NOMO-1 (cell line): ENCODE measurements around the gene TNNI3K.

ENCODE experiments used
- DNase-seq, 2 experiments: peaks; one replicate each; lab custom pipeline; 2025; ENCODE audit not compliant: unreplicated experiment in 2 of 2; lab: John Stamatoyannopoulos, UW

The TNNI3K gene

DNA sequence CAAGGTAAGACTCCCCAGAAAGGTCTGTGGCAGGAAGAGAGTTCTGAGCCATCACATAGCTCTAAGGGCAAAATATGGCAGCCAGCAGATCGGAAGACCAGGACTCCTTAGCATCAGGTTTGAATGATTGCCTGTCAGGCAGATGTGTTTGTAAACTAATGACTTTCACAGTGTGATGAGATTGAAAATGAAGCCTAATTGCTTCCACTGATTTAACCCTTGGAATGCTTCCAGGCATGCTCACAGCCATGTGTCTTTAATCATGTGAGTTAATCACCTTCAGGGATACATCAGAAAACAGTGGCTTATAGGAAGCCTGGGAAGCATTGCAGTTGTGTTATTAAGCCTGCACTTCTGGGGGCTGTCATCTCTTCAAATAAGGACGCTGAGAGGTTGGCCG is 194.4 kb downstream of the TNNI3K start:
- DNase-seq = no peak

DNA sequence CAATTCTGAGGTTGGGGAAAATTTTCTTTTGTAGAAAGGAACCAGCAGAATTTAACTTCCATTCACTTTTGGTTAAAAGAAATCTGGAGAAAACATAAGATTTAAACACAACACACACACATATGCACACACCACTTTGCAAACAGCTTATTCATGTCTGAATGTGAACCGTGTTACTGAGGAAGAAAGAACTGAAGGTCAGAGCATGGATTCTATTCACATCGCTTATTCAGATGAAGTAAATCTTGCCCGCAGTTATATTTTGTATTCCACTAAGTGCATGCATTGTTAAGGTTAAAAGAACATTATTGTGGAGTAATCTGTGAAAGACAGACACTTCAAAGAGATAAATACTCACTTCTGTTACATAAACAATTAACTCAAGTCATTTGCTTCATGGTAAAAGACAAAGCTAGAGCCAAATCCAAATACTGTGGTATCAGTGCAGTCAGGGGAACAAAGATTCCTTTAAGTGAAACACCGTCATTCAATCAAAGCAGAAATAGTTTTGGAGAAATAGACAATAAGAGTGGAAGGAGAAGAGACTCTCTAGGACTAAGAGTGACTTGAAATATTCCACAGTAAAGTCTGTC is 195.3 kb downstream of the TNNI3K start:
- DNase-seq = no peak

DNA sequence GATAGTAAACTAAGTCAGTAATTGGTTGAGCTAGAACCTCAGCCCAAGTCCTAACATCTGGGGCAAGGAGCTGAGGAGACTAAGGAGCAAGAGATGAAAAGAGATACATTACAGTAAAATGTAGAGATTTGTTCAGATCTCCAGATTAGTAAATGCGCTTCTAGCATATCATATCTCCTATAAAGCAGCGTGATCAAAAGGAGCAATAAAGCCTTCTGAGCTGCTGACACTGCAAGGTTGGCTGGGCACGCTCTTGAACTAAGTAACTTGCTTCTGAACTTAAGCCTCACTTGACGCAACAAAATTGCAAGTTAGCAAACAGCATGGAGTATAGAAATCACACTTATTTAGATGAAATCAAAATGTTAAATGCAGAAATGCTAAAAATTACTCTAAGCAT is 196.3 kb downstream of the TNNI3K start:
- DNase-seq = no peak

DNA sequence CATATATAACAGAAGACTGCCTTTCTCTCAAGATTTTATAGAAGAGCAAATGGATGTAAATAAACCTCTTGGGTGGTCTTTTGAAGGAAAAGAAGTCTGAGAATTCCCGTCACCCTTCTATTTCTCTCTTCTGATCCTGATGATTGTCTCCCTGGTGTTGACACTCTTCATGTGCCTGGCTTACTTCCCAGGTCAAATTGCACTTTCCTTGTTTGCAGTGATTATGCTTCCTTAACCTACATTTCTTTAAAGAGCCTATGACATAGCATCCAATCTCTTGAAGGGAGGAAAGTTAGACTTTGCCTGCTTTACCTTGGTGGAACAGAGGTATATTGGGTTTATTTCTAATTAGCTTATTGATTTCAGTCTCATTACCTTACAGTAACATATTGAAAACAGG is 197.1 kb downstream of the TNNI3K start:
- no peak for DNase-seq

DNA sequence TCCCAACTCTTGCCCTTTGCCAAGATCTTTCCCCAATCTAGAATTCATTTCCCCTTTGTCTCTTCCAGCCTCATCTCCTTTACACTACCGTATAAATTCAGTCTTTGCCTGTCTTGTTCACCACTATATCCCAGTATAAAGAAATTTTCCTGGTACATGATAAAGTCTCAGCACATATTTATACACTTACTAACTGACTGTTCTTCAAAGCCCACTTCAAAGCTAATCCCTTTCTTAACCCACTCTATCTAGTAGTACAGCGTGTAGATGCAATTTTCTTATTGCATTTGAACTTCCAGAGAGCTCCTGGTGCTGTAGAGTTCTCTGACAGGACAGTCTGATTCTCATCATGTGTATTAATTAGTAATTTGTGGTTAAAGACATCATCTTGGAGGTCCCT is 199.1 kb downstream of the TNNI3K start:
- no peak for DNase-seq

DNA sequence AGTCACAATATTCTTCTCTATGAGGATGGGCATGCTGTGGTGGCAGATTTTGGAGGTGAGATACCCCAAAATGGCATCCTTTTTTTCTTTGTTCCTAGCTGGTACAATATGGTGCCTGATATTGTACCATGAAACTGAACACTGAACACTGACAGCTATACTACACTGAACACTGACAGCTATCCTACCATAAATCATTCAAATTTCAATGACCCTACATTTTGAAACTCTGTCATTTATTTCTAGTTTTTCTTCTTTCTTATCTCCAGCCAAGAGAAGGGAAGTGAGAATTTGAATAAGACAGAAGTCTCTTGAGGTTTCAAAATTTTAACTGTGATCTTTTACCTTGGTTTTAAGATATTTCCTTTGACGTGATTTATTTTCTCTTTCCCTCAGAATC is 200.9 kb downstream of the TNNI3K start:
- DNase-seq = no peak

DNA sequence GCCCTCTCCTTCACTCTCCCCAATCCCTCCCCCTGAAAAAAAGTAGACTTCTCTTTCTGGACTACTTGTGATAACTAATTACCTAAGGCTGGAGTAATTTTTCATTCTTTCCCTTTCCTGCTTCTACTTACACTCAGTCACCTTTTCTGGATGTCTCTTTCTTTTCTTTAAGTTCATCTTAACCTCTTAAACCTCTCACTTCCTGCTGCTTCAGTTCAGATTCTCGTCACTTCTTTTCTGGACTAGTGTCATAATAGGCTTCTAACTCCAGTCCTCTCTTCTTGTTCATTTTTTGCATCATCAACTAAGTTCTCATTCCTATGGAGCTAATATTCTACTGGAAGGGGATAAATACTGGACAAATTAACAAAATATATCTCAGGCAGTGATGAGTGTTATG is 201.8 kb downstream of the TNNI3K start:
- DNase-seq = no peak

DNA sequence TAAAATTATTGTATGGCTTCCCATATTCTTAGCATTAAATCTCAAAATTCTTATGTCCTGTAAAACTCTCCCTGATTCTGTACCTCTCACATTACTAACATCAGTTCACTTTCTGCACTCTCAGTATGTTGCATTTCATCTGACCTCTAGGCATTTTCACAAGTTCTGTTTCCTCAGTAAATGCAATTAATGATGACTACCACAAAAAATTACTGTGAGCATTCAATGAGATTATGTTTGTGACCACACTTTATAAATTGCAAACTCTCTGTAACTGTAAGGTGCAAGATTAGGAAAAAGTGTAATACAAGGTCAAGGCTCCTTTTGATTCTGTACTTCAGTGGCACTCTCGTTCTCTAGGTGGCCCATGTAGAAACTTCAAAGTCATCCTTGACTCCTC is 216.8 kb downstream of the TNNI3K start:
- DNase-seq = no peak

DNA sequence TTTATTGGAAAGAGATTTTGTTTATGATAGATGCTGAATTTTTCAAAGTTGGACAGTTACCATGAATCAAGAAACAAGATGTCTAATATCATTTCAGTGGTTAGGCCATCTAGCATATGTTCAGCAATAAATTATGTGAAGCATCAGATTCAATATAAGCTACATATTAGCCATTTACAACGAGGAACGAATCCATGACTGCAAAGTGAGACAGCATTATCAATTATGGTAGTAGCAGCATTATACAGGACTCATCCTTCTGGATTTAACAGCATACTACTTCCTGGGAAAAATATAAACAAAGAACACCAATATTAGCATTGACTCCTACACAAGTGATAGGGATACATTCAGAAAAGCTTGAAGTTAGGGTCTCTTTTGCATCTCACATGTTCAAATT is 218.1 kb downstream of the TNNI3K start:
- DNase-seq = no peak

DNA sequence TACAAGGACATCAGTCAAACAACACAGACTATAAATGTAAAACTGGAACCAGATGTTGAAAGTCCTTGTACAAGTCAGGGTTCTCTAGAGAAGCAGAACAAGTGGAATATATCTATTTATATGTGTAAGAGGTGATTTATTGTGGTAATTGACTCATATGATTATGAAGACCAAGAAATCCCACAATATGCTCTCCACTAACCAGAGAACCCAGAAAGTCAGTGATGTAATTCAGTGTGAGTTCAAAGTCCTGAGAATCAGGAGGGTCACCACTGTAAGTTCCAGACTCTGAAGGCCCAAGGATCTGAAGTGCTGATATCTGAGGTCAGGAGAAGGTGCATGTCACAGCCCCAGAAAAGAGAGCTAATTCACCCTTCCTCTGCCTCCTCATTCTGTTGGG is 220.2 kb downstream of the TNNI3K start:
- DNase-seq = no peak

DNA sequence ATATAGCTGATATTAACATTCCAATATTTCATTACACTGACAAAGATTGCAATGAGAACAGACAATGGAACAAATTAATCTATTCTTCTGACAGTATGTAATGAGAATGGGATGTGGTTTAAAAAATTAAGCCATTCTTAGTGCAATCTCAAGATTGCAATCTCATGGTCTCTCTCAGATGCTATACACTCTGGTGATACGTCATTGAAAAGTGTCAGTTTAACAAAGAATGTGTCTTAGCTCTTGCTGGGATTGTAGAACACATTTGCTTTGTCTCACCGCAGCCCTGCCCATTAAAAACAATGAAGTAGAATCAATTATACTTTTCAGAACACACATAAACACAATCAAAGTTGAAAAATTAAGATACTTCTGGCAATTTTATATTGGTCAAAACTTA is 222.1 kb downstream of the TNNI3K start:
- no peak for DNase-seq

DNA sequence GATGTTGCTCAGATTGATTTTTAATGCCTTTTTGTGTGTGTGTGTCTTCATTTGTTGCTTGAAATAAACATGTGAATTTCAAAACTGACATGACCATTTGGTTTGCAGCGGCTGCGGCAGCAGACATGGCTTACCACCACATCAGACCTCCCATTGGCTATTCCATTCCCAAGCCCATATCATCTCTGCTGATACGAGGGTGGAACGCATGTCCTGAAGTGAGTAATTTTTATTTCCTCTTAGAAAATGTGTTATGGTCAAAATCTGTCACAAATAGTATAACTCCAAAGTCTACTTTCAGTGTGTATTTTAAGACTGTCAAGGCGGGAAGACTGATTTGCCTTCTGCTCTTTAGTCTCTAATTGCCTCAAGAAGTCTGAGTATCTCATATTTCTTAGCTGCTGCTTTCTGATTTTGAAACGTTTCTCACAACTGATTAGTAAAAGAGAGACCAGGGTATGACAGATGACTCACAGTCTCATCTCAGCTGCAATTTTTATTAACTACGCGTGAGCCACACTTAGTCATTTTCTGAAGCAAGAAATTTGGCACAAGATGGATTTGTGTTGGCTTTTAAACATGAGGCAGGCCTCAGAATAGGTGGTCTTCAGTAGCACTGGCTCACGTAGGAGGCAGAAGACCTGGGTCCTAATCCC is 228.3 kb downstream of the TNNI3K start:
- peak in 1 of 2 experiments; percentile 0 for DNase-seq

DNA sequence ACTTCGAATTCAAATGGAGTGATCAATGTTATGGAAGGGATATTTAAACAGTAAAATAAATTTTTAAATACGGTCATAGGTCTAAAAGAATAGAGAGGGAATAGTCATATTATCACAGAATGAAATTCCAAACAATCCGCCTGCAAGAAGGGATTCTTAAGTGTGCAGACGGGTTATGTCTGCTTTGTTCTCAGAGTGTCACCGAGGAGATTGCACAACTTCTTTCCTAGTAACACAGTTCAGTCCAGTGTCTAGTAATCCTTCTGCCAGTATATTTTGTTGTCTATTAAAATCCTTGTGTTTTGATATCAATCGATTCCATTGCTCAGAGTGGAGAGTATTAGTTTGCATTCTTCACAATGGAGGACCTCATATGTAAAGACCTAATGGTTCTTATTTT is 228.8 kb downstream of the TNNI3K start:
- DNase-seq = no peak

DNA sequence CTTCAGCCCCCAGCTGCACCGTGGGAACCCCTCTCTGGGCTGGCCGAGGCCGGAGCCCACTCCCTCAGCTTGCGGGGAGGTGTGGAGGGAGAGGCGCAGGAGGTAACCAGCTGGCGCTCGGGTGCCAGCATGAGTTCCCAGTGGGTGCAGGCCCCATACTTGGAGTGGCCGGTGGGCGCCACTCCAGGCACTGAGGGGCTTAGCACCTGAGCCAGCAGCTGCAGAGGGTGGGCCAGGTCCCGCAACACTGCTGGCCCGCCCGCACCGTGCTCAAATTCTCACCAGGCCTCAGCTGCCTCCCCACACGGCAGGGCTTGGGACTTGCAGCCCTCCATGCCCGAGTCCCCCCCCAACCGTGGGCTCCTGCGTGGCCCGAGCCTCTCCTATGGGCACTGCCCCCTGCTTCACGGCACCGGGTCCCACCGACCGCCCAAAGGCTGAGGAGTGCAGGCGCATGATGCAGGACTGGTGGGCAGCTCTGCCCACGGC is 230.1 kb downstream of the TNNI3K start:
- DNase-seq = no peak

DNA sequence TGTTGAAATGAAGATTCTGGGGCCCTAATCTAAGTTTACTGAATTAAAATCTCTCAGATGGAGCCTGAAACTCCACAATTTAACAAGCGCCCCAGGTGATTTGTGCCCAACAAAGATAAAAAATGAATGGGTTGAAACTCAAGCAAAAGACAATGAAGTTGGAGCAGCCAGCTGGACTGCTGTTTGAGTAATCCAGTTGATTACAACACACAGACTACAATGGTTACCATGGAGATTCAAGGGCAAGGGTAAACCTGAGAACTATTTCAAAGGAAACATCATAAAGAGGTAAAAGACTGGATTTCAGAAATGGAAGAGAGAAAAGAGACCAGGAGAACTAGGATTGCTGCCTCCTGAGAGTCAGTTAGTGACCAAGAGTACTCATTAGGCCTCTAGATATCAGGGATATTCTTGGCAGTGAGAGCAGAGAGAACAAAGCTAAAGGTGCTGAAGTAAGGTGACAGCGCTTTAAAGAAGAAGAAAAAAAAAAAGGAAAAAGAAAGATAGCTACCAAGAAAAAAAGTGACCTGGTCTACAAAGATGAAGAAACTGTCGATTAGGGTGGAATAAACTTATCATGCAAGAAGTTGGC is 232.7 kb downstream of the TNNI3K start:
- no peak for DNase-seq

DNA sequence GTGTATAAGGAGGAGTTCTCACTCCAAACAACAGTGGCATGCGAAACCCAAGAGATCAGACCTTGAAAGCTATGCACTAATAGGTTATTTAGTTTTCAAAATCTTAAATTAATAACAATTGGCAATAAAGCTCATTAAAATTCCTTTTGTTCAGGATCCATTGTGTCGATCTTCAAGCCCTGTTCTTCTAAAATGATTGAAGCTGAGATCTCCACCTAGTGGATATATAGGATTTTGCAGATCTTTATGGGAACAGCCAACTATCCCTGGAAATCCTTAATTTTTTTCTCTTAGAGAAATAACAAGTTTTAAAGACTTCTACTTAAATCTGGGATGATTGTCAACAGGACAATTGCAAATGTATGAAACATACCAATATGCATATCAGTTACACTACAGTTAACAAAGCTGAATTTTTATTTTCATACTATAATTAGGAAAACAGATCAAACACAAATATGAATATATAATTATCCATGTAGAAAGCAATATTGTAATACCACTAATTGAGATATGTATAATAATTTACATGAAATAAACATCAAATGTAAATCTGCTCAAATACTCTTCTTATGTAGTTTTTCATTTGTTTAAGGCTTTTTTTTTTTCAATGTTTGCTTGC is 233.9 kb downstream of the TNNI3K start:
- DNase-seq = peak in 1 of 2 experiments; percentile 4

DNA sequence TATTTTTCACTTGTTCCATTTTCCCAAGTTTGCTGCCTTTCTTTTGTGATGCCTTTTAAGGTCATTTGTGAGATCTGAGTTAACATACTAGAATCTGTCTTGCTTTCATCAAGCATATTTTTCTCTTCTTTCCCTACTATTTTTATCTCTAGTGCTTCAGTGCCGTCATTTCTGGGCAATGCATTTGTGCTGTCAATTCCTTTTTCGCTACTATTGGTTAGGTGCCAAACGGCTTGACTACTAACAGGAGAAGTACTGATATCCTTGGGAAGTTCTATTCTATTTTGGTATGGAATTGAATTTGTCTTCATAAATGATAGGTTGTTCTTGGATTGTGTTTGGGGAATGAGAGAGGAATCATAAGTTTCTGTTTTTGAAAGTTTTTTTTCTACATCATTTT is 235.1 kb downstream of the TNNI3K start:
- no peak for DNase-seq

DNA sequence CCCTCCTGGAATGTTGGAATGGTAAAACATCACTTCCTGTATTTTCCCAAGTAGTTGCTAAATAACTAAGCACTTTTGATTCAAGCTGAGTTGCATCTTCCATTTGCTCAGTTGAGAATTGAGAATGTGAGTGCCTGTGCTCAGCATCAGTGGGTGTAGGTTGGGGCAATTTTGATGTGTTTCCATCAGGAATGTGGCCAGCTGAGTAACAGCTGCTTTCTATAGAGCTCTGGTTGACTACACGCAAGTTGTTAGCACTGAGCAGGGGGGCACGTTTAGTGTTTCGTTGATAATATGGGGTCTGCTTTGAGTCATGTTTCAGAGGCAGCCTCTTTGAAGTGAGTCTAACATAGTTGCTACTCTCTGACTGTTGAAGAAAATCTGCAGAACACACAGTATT is 235.7 kb downstream of the TNNI3K start:
- DNase-seq = no peak

DNA sequence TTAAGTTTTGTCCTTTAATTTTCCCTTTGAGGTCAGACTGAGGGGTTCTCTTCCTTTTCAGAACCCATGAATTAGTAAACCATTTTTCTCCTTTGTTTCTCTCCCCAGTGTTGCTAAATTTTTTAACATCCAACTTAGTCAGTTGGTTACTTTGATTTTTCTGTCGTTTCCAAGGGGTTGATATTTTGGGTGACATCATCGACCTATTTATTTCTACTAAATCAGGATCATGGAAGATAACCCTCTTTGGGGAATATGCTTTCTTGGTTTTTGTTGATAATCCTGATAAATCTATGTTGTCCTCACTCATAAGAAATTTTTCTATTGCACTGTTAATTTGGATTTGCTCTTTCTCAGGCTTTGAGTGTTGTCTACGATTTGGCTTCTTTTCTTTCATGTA is 236.3 kb downstream of the TNNI3K start:
- no peak for DNase-seq

DNA sequence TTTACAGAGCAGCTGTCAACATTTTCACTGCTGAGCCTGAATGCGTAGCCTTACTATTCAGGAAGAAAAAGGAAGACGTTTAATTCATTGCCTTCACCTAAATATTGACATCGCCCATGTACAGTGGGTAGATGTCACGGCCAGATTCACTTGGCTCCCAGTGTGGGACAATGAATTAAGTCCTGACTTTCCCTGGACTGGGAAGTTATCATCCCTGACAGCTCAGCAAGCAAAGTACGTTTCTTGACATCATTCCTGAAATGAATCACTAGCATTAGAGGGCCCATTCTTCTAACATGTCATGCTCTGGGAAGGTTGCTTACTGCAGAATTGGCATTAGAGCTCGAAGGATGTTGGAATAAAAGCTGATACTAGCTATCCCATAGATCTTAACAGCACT is 239.4 kb downstream of the TNNI3K start:
- DNase-seq = no peak

DNA sequence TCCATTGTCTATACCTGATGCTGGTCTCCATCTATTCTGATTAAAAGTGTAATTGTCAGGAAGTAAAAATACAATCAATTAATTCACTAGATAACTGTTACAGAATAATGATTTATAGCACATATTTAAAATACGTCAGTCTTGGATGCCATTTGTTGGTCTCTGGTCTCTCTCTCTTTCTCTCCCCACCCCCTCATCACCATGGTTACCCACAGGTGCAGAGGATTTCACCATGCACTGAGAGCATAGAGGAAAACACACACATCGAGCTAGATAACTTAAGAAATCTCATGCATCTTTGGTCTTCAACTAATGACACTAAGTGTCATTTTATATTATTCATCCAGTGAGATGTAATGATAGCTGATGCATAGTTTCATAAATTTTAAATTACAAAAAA is 243.8 kb downstream of the TNNI3K start:
- no peak for DNase-seq

DNA sequence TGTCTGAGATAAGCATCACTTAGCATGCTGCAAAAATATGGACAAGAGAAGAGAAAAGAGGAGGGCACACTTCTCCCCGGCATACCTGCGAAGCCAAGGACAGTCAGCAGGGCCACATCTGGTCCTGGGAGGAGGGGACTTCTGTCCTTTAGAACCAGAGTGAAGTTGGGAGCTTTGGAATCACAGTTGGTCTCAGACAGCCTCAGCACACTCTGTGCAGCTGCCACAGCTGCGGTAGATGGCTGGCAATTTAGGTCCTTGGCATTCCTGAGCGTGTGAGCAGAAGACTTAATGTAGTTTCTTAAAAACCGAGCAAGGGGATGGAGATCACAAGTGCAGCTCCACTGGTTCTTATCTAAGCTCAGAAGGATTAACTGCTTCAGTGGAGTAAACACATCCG is 244.9 kb downstream of the TNNI3K start:
- DNase-seq = no peak
